HG02678 (cell line): ENCODE measurements around the gene CEP170.
A peak's percentile ranks its signal among the peaks of the same experiment; 100 is the strongest.

Experiments
- ATAC-seq: cut with Tn5 transposase; IDR thresholded peaks from one replicate; pipeline ENCODE4 v1.9.1; 2021; ENCODE audit warnings: mild to moderate bottlenecking, moderate library complexity; ENCODE audit not compliant: unreplicated experiment

Gene CEP170

DNA sequence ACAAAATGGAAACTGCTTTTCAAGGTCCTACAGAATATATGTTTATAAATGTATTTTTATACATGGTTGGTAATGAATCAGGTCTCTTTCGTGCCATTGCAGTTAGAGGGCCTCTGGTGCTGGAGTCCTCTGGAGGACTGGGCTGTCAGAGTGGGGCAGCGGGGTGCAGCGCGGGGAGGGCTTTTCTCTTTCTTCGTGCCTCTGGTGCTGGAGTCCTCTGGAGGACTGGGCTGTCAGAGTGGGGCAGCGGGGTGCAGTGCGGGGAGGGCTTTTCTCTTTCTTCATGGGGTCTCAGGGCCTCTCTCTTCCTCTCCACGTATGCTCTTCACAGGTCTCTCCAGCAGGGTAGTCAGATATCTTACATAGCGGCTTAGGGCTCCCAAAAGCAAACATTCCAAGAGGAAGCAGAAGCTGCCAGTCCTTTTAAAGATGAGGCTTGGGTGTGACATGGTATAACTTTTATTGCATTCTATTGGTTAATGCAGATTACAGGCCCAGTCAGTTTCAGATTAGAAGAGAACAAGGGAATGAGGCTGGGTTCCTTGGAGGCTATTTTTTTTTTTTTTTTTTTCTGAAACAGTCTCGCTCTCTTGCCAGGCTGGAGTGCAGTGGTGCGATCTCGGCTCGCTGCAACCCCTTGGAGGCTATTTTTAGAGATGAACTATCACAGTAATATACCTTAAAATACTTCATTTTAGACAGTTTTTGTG, 13.8 kb upstream of the CEP170 start:
- no peak for ATAC-seq

DNA sequence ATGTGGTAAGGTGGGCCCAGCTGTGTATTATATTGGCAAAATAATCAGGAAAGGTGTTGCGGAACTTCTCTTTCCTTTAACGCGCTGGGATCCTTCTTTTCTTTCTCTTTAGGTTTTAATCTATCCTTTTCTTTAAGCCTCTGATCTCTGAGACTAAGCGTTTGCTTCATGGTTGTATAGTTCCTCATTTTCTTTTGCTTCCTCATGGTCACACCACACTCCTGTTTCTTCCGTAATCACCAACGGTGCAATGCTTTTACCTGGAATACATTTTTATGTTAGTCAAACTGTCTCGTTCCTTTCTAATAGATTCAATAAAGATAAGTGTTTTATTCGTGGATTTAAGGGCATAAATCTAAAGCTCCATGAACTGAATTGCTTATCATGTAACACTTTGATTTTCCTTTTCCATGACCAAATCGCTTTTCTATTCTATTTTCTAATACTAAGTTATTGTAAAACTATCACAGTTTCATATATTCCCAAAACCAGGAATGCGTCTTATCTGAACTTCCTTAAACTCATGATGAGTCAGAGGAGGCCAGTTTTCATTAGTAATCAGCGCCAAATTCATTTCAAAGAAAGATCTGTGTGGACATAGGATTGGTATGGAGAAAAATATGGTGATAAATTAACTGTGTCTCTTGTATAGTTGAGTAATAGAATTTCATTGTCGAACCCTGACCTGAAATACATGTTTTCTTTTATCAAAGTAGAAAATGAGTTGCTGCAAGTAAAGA, 13.0 kb upstream of the CEP170 start:
- ATAC-seq = no peak

DNA sequence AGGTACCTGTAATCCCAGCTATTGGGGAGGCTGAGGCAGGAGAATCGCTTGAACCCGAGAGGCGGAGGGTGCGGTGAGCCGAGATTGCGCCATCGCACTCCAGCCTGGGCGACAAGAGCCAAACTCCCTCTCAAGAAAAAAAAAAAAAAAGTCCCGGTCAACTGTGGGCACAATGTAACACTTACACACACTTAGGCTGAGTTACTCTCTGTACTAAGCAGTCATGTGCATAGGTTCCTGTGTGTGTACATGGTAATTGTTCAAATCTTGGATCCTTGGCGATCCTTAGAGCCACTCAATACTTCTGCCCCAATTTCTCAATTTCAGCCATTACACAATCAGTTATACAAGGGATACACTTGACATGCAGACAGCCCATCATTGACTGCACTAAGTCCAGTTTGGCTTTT, 12.4 kb upstream of the CEP170 start:
- no peak for ATAC-seq

GRCh38 chr1:243266231-243266630, 11.2 kb upstream of the CEP170 start:
- no peak for ATAC-seq

DNA sequence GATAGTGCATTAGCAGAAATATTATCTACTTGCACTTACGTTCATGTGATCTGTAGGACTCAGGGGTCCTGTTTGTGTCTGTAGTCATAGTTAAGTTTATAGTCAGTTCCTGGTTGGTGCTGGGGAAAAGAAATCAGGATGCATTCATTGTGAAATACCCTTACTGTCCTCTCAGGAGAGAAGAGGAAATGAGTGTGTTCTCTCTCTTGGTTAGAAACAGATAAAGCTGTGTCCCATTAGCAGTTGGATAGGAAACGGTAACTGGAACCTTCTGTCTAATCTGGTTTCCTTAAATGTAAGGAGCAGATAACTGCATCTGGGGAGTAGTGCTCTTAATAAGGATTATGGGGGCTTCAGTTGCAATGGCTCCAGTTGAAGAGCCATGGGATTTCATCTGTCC, 9.6 kb upstream of the CEP170 start:
- ATAC-seq = peak; percentile 57

DNA sequence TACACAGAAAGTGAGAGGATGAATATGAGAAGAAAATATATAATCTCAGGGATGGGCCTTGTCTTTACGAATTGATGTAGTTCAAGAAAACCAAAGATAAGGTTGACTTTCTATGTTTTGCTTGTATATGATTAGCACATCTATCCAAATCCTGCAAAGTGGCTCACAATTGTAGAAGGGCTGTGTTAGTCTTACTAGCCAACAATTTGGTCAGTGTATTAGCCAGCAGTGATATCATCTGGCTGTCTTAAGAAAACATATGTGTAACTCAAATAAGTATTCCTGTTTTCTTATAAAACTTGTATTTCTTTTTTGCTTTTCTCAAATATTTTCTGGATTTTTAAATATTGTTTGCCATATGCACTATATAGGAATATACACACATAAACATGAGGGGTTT, 6.3 kb upstream of the CEP170 start:
- no peak for ATAC-seq

- no peak for ATAC-seq
Observed at GRCh38 chr1:243260221-243260880, 5.3 kb upstream of the CEP170 start.

DNA sequence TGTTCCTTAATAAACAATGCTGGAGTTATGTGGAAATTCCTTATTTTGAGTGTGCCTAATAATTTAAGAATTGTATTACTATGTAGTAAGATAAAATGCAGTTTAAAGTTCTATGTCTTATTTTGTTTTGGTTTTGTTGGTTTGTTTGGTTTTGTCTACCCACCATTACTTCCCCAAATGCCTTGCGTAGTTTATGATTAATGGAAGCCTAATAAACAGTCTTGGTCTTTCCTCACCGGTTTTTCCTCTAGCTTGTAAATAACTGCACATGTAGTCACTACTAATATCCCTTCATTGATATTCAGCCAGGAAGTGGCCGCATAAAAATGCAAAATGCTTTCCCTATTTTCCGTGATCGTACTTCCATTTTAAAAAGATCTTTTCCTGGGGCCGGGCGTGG, 3.6 kb upstream of the CEP170 start:
- no peak for ATAC-seq

DNA sequence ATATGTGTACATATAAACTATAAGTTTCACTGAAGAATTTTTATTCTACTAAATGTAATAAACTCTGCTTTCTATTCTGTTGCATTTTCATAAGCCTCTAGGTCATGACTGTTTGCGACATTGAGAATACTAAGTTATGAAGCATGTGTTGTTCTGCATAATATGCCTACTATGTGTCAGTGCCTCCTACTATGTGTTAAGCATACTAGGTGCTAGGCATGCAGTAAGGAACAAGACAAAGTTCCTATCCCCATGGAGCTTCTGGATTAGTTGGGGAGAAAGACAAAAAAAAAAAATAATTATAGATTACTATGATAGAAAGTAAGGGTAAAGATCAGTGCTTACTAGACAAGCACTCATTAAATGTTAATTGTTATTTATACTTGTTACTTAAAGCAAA, 2.1 kb upstream of the CEP170 start:
- no peak for ATAC-seq

DNA sequence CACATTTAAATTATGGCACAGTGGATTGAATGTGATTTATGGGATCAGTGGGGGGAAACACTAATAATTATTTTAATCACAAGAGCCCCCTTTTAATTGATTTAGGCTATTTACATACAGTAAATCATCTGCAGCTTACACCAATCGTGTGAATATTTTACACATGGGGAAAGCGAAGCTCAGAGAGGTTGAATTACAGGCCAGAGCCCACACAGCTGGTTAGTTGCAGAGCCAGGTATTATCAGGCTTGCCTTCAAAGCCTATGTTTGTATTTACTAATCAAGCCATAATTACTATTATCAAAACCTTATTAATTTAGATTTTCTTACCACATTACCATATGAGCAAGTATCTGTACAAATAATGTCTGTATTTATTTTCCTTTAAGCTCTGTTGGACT, 1.5 kb upstream of the CEP170 start:
- no peak for ATAC-seq

DNA sequence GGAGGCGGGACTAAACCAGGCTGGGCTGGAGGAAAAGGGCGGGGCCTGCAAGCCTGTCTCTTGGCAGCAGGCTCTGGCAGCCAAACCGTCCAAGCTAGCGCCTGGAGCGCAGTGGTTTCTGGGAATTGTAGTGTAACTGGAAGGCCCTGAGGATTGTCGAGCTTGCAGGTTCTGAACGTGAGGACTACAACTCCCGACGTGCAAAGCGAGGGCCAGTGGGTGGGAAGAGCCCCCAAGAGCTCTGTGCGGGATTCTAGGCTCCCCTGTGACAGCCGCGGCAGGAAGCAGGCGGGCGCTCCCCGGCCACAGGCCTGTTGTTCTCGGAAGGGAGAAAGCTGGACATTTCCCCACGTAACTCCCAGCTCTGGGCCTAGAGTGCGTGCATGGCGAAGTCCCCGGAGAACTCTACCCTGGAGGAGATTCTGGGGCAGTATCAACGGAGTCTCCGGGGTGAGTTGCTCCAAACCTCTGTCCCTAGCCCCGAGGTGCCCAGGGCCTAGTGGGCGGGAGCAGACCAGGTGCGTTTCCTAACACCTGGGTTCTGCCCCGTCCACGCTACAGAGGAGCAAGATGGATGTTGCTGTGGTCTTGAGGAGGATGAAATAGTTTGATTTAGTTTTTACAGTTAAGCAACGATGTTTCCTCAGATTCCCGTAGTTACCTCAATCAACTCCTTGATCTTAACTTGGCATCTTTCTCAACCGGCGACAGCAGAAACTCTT, 871 bp upstream of the CEP170 start, which contains the start of gene SDCCAG8:
Gene SDCCAG8, plus strand, starts transcription at position 251 of the 722 bp plus-strand sequence. Its CDS starts 133 bp downstream, at position 384.
- ATAC-seq = peak; percentile 71

GRCh38 chr1:243254233-243254926, 701 bp downstream of the CEP170 start:
- peak; percentile 11 for ATAC-seq

DNA sequence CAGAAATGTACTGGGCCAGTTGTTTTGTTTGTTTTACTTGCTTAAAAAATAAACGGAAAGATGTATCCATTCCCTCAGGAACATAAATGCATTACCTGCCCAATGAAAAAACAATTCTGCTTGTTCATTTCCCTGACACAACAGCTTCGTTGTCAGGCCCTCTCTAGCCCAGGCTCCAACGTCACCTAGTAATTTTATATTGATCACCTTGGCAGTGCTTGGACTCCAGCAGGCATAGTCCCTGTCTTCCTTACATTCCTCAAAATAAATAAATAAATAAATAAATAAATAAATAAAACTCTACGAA, 1.2 kb downstream of the CEP170 start:
- ATAC-seq = no peak

- no peak for ATAC-seq
Observed at GRCh38 chr1:243253211-243253925, 1.7 kb downstream of the CEP170 start.

DNA sequence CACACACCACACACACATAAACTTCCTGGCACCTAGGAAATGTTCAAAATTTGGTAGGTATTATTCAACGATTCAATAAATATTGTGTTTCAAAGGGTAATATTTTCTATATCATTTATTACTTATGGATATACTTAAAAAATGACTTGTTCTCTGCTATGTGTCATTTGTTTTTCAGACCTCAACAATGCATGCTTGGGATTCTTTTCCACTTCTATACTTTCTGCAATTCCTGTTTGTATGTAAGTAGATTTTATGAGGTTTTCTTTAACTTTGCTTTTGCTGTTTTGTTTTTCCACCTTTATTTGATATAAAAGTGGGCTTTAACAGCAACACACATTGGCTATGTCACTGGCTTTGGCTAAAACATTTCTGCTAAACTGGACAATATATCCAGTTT, 3.5 kb downstream of the CEP170 start:
- no peak for ATAC-seq

- ATAC-seq = no peak
Observed at GRCh38 chr1:243250102-243250501, 5.0 kb downstream of the CEP170 start.

- no peak for ATAC-seq
Observed at GRCh38 chr1:243249214-243249613, 5.9 kb downstream of the CEP170 start.

- no peak for ATAC-seq
Observed at GRCh38 chr1:243247901-243248300, 7.2 kb downstream of the CEP170 start.

- no peak for ATAC-seq
Observed at GRCh38 chr1:243246916-243247315, 8.2 kb downstream of the CEP170 start.

- ATAC-seq = no peak
Observed at GRCh38 chr1:243244432-243244841, 10.6 kb downstream of the CEP170 start.
